Peyer's patch (tissue), 4 donors: ENCODE results near the gene CERS6.

ENCODE experiments used
- CTCF ChIP-seq, 6 experiments: fragments of 450-650 bp in 4 of 6; fragments of 200-600 bp in 2 of 6; sonication (generic) in 1 of 6; IDR thresholded peaks; one replicate each; pipeline ENCODE4 v1.5.1; 2017 to 2019; ENCODE audit warnings: antibody characterized with exemption in 6 of 6, mild to moderate bottlenecking in 3 of 6, moderate library complexity in 1 of 6
- POLR2A ChIP-seq, 2 donors: fragments of 450-650 bp; IDR thresholded peaks; one replicate each; pipeline ENCODE4 v1.5.1; 2017; ENCODE audit warnings: antibody characterized with exemption in 2 of 2, mild to moderate bottlenecking in 2 of 2, moderate library complexity in 2 of 2

GRCh38 chr2:168456521-168457189 is 583 bp downstream of the CERS6 start:
- TF ChIP-seq CTCF (IDR thresholded peaks at IDR 0.05) (no peak), POLR2A (IDR thresholded peaks at IDR 0.05) (no peak)
